Activated gamma-delta T cell treated with Interleukin-2 at 50 U/mL for 16 hours (primary cell): ENCODE measurements around the gene RHBDL1.

ENCODE experiments used
- DNase-seq: peaks from one replicate; pipeline ENCODE4 v3.0.0-alpha.2; 2020

Gene RHBDL1

DNA sequence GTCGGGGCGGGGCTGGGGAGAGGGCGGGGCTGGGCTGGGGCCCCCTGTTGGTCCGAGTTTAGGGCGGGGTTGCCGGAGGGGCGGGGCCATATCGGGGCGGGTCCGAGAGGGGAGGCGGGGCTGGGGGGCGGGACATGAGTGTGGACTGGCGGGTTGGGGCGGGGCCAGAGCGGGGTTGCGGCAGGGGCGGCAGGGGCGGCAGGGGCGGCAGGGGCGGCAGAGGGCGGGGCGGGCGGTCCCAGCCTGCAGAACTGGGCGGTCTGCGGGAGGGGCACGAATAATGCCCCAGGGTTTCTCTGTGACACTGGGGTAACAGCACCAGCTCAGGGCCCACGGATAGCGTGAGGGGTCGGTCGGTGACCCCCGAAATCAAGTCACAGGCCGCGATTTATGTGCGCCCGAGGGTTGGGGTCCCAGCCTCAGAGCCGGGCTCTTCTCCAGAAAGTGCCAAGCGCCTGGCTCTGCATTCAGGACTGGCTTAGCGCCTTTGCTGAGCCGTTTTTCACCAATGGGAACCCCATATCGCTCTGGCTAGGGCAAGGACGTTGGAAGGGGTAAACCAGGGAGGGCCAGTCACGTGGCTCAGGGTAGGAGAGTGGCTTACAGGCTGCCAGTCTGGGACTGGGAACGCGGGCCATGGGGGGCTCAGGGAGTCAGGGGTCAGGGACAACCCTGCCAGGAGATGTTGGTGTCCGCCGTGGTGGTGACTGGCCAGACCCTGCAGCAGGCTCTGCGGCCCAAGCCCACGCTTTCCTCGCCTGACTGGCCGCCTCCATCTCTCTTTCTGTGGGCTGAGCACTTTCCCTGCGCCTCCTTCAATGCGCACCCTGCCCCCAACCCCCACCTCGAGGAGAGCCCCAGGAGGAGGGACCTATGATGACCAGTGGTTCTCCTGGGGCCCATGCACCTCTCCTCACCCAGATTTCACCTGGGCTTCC, 38.1 kb upstream of the RHBDL1 start:
- DNase-seq: peak; percentile 82

GRCh38 chr16:638034-638543, 37.4 kb upstream of the RHBDL1 start:
- no peak for DNase-seq

DNA sequence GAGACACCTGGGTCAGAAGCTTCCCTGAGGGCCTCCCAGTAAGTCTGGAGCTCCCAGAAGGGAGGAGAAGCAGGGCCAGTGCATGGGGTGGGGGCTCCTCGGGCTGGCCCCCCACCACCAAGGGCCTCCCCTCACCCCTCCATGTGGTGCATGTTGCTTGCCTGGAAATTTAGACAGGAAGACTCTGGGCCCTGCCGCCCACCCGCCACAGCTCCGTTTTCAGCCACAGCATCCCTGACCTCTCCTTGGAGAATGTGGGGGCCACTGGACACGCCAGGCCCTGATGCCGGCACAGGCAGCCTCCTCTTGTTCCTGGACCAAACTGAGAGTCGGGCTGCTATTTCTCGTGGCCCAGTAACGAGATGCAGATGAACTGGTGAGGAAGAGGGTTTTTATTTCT, 36.6 kb upstream of the RHBDL1 start:
- DNase-seq: no peak

DNA sequence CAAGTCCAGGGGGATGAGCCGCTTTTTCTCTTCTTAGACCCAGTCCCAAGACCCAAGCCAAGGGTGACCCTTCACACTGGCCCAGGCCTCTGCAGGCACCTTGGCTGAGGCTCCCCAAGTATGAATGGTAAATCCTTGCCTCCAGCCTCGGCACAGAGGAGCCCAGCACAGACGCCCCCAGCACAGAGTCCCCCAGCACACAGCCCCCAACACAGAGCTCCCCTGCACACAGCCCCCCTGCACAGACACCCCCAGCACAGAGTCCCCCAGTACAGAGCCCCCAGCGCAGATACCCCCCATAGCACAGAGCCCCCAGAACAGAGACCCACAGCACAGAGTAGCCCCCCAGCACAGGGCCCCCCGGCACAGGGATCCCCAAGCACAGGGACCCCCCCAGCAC, 34.9 kb upstream of the RHBDL1 start:
- no peak for DNase-seq

DNA sequence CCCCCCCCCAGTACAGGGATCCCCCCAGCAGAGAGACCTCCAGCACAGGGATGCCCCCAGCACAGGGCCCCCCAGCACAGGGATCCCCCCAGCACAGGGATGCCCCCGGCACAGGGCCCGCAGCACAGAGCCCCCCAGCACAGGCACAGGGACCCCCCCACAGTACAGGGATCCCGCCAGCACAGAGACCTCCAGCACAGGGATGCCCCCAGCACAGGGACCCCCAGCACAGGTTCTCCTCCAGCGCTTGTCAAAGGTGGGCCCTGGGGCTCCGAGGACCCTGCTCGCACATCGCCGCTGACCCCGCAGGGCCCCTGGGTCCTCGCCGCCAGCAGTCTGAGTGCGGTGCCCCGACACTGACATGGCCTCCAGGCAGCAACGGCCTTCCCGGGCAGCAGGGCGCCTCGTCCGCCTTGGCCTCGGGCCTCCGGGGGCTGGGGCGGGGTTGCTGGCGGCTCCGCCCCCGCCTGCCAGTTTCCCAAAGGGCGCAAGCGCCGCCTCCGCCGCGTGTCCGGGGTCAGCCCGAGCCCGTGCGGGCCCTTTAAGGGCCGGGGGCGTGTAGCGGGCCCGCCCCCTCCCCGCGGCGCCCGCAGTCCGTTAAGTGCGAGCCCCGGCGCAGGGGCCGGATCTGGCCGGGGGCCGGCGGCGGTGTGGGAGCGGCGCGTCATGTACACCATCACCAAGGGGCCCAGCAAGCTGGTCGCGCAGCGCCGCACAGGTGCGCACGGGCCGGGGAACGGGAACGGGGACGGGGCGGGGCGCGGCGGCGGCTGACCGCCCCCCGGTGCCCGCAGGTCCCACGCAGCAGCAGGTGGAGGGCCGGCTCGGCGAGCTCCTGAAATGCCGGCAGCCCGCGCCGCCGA, 33.9 kb upstream of the RHBDL1 start, which contains the start of gene MCRIP2:
MCRIP2 (plus strand) TSS at position 503 of the 863 bp plus-strand sequence; CDS start at position 667, 164 bp downstream.
- DNase-seq: peak; percentile 46

DNA sequence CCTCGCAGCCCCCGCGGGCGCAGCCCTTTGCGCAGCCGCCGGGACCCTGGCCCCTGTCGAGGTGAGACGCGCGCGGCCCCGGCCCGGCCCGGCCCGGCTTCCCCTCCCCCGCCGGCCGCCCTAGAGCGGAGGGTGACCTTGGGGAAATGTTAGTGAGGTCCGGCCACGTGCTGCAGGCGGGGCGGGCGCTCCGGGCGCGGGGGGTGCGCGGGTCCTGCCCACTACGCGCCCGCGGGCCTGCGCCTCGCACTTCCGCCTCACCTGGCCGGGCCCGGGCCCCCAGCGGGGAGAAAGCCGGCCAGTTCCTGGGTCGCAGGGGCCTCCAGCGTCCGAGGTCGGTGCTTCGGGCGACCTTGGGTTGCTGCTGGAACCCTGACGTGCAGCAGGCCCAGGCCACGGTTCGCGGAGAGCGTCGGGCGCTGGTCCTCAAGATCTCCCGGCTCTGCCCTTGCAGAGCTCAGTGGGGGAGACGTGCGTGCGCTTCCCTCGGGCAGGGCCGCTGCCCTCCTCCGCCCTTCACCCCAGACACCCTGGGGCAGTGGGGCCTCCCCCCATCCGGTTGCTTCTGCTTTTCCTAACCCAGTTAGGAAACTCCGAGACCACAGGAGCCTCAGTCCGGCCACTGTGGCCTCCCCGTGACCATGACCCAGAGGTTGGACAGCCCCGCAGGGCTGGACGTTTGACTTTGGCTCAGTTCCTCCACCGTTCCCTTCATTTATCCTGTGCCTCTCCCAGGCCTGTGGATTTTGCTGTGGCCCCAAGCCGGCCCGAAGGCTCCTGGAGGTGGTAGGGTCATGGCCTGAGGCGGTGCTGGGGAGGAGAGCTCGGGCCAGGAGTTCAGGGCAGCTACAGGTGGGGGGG, 33.1 kb upstream of the RHBDL1 start:
- DNase-seq: no peak

GRCh38 chr16:643050-643368, 32.5 kb upstream of the RHBDL1 start:
- no peak for DNase-seq

GRCh38 chr16:644556-644955, 30.9 kb upstream of the RHBDL1 start:
- no peak for DNase-seq

DNA sequence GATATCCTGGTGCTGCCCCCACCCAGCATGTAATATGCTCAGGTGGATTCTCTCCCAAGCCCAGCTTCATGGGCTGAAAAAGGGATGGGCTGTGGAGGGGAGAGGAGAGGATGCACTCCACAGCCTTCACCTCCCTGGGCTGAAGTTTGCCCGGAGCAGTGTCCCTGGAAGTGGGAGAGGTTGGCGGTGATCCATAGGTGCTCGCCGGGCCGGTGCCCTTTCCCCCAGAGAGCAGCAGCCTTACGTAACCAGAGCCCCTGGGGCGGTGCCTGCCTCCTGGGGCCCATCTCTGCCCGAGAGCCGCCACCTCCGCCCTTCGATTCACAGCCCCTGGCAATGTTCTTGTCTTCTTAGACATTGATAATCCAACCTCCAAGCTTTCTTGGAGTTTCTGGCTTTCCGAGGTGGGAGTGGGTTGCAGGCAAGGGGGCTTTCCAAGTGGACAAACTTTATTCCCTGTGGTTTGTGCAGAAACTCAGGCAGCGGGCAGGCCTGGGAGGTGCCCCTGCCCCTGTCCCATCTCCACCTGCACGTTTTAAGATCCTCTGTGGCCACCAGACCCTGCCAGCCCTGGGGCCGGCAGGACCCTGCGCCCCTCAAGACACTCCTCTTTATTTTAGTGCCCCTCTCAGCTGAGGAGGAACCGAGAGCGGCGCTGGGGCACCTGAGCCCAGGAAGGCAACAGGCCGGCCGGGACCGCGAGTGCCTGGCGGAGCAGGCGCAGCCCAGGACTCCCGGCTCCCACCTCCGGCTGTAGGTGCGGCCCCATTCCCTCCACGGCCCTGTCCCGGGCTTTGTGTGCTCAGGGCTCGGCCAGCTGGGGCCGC, 29.4 kb upstream of the RHBDL1 start:
- no peak for DNase-seq

DNA sequence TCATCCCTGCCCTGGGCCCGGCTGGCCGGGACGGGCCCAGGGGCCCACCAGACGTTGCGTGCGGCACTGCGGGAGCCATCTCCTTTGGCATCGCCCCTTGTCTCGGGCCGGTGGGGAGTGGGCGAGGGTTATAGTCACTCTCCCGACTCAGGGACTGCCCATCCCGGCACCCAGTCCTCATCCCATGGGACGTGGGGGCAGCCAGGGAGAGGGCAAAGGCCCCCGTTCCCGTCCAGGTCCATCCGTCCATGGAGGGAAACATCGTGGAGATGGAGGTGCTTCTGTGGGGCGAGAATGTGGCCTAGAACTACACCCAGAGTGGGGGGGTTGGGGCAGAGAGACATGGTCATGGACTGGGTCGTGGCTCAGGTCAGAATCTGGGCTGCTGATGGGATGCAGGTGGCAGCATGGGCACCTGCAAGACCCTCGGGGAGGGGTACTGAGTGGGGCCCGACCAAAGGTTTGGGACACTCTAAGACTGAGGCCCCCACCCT, 28.7 kb upstream of the RHBDL1 start:
- DNase-seq: no peak

DNA sequence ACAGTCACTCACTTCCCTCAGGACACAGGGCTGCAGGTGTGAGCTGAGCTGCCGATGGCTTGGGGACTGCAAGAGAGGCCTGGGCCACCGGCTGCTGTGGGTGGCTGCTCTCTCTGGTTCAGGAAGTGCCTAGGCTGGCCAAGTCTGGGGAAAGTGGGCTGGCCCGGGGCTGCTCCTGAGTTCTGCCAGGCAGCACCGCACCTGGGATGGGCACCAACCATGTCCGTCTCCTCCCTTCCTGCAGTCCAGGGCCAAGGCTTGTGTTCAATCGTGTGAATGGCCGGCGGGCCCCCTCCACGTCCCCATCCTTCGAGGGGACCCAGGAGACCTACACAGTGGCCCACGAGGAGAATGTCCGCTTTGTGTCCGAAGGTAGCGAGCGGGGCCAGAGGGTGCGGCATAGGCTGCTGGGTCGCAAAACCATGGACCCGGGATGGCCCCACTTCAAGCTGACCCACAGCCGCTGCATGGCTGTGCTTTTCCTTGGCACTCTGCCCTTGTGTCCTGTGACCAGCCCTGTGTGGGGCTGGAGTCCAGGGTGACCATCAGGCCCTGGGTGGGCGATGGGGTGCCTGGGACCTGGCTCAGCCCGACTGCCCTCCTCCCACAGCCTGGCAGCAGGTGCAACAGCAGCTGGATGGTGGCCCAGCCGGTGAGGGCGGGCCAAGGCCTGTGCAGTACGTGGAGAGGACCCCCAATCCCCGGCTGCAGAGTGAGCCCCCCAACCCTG, 28.1 kb upstream of the RHBDL1 start:
- no peak for DNase-seq

DNA sequence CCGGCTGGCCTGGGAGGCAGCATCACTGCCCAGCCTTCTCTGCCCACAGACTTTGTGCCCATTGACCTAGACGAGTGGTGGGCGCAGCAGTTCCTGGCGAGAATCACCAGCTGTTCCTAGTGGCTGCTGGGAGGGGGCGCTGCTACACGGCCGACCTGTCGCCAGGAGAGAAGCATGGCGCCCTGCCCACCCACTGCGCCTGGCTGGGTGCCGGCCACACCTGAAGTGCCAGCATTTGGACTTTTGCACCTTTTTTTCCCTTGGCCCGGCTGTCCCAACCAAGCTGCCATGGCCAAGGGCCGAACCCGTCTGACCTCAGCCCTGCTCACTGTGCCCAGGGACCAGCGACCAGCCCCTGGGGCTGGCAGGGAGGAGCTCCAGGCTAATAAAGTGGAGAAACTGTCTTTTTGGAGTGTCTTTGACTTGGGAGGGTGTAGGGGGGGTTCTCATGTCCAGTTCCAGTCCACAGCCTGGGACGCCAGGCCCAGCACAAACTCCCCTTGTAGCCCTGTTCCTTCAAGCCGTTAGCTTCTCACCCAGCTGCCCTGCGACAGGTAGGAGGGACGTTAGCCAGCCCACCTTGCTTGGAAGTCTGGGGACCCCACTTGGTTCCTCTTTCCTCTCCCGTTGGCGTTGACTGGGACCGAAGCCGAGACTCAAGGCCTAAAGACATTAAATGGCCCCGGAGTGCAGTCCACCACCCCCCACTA, 27.2 kb upstream of the RHBDL1 start:
- no peak for DNase-seq

- DNase-seq: peak; percentile 89
Observed at GRCh38 chr16:648781-649589, 26.5 kb upstream of the RHBDL1 start, which contains the start of gene WDR90. TSS of gene WDR90 (plus strand) at chr16:649365. CDS start at chr16:649417, 52 bp downstream.

GRCh38 chr16:649631-650030, 25.8 kb upstream of the RHBDL1 start:
- DNase-seq: no peak

DNA sequence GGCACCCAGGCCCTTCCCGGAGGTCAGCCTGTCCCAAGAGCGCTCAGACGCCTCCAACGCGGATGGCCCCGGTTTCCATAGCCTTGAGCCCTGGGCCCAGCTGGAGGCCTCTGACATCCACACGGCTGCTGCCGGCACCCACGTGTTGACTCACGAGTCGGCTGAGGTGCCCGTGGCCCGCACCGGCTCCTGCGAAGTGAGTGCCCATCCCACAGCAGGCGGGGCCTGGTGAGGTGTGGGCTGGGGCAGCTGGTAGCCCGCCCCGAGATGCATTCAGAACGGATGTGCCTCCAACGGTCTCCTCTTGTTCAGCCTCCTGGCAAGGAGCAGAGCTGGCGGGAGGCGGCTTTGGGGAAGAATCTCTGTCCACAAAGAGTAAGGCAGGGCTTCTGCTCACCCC, 23.6 kb upstream of the RHBDL1 start:
- DNase-seq: no peak

- no peak for DNase-seq
Observed at GRCh38 chr16:652454-653305, 22.8 kb upstream of the RHBDL1 start.

GRCh38 chr16:654034-654433, 21.4 kb upstream of the RHBDL1 start:
- no peak for DNase-seq

DNA sequence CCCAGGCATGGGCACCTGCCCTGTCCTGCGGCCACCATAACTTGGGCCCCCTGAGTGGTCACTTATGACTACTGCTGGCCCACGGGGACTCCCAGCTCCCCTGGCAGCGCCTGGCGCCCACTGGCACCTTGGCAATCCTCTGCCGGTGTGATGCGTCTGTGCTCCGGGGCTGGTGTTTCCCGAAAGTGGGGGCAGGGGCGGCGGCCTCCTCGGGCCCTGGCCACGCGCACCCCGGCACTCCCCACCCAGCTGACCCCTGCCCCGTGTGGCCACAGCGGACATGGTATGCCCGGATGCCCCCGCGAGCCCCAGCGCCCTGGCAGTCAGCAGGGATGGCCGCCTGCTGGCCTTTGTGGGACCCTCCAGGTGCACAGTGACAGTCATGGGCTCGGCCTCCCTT, 18.0 kb upstream of the RHBDL1 start:
- no peak for DNase-seq
